ENCODE data around the gene MBLAC1. TPM values are rescaled to one million over a fixed set of nuclear protein-coding genes. Genes with fewer than 3 reads are reported as not detected.

The MBLAC1 gene
- total RNA-seq, 1 experiment from 2014 or later: 5.2 TPM

- CTCF ChIA-PET: interaction anchor here (0.6 to 1.0 kb wide), 3 partner anchors 18 to 125 kb away, joined by 3 to 6 read pairs (median 6); partner anchors contain the start of gene MBLAC1
- TF ChIP-seq REST (IDR thresholded peaks at IDR 0.05; ENCODE audit: insufficient read depth in 1 of 2, low read depth in 2 of 2, low read length in 1 of 2) (peak in 1 of 2 experiments; percentile 33; a peak in 1 of 4 replicates), CTCF (IDR thresholded peaks at IDR 0.05) (no peak), POLR2AphosphoS5 (IDR thresholded peaks at IDR 0.05; ENCODE audit: low read depth, low read length) (peak; percentile 80)
- Histone ChIP-seq H3K4me1 (ENCODE audit: control insufficient read depth, insufficient read depth, low read length) (peaks cover 13% of the 10 kb centered on the region), H3K9me3 (ENCODE audit: control insufficient read depth, insufficient read depth, low read depth, low read length) (no peaks in the 10 kb centered on the region), H3K4me3 (ENCODE audit: low read depth in 2 of 2, low read length in 2 of 2) (peak within 1 kb of the TSS; percentile 77 to 95), H3K27ac (ENCODE audit: low read length) (peak within 1 kb of the TSS; percentile 87), H3K36me3 (ENCODE audit: control insufficient read depth, insufficient read depth, low read length) (no peaks in the 10 kb centered on the region), H3K27me3 (ENCODE audit: control insufficient read depth, insufficient read depth, low read length) (no peaks in the 10 kb centered on the region)
- ATAC-seq: peak; percentile 99
- intact Hi-C loops (cut with micrococcal nuclease; ENCODE audit: unreplicated experiment): no loop called here
- POLR2A ChIA-PET: interaction anchor here (0.6 kb wide), 1 partner anchor 255 kb away, joined by 6 read pairs; no protein-coding TSS in a partner anchor
- in situ Hi-C loops (cut with HindIII; ENCODE audit: low pct_unique_long_range_greater_than_20kb, low sequenced_read_pairs): no loop called here
- DNase-seq (ENCODE audit: low read depth, low spot score): peak; percentile 99
- no TSS peak for BruUV-seq (replicated peaks)
Measured at GRCh38 chr7:100148559-100149328, 22.0 kb downstream of the MBLAC1 start, which contains the start of gene LAMTOR4. LAMTOR4 (plus strand) TSS chr7:100148918; CDS start chr7:100148973, 55 bp downstream.

GRCh38 chr7:100152404-100152803, 25.6 kb downstream of the MBLAC1 start:
- ChIA-PET POLR2A (no interaction called here), CTCF (no interaction called here)

More at GRCh38 chr7:100152404-100152803, 25.6 kb downstream of the MBLAC1 start:
- no peak for DNase-seq (ENCODE audit: low read depth, low spot score)
- Histone ChIP-seq H3K27me3 (ENCODE audit: control insufficient read depth, insufficient read depth, low read length) (no peaks in the 10 kb centered on the region), H3K9me3 (ENCODE audit: control insufficient read depth, insufficient read depth, low read depth, low read length) (no peaks in the 10 kb centered on the region), H3K4me1 (ENCODE audit: control insufficient read depth, insufficient read depth, low read length) (peaks cover 45% of the 10 kb centered on the region), H3K36me3 (ENCODE audit: control insufficient read depth, insufficient read depth, low read length) (peaks cover 4% of the 10 kb centered on the region), H3K4me3 (ENCODE audit: low read depth in 2 of 2, low read length in 2 of 2) (no peak overlapping the region), H3K27ac (ENCODE audit: low read length) (no peak overlapping the region)
- intact Hi-C loops (cut with micrococcal nuclease; ENCODE audit: unreplicated experiment) (no loop called here), in situ Hi-C loops (cut with HindIII; ENCODE audit: low pct_unique_long_range_greater_than_20kb, low sequenced_read_pairs) (no loop called here)
- no peak for ATAC-seq
- no peak for TF ChIP-seq TCF7L2 (IDR thresholded peaks at IDR 0.05; ENCODE audit: low read depth, low read length)
- TF ChIP-seq POLR2AphosphoS5 (IDR thresholded peaks at IDR 0.05; ENCODE audit: low read depth, low read length): no peak
- no peak for TF ChIP-seq REST (IDR thresholded peaks at IDR 0.05; ENCODE audit: insufficient read depth in 1 of 2, low read depth in 2 of 2, low read length in 1 of 2)
- TF ChIP-seq SIN3A (IDR thresholded peaks at IDR 0.05; ENCODE audit: borderline replicate concordance, insufficient read depth, low read depth, low read length): no peak
- TF ChIP-seq CTCF (IDR thresholded peaks at IDR 0.05): no peak
- BruUV-seq (replicated peaks): TSS peak; percentile 41

All from Panc1 (cell line).